T-helper 1 cell treated with Interleukin-12 subunit alpha and Interleukin-12 subunit beta and Interleukin-4 antibody, amounts not matched to agents 30 μg/mL and 1 μg/mL, for 36 hours (primary cell): ENCODE results near the gene PTPRN2.
"Not testable (repeated sequence)": the region's sequence is repeated elsewhere in the genome, so short reads cannot be mapped to it uniquely, and the experiment has no call there.

ENCODE experiments used
- H3K27ac Mint-ChIP-seq: one replicate; pipeline ENCODE4 v1.8.0; 2021; ENCODE audit warnings: mild to moderate bottlenecking, mixed read lengths
- H3K27me3 Mint-ChIP-seq: one replicate; pipeline ENCODE4 v1.8.0; 2021; ENCODE audit warnings: low read depth, mixed read lengths
- H3K36me3 Mint-ChIP-seq: one replicate; pipeline ENCODE4 v1.8.0; 2021; ENCODE audit warnings: low read depth, mixed read lengths
- H3K4me1 Mint-ChIP-seq: one replicate; pipeline ENCODE4 v1.8.0; 2021; ENCODE audit warnings: low read depth, mixed read lengths
- H3K4me3 Mint-ChIP-seq: one replicate; pipeline ENCODE4 v1.8.0; 2021; ENCODE audit warnings: mild to moderate bottlenecking, moderate library complexity, mixed read lengths
- H3K9me3 Mint-ChIP-seq: one replicate; pipeline ENCODE4 v1.8.0; 2021; ENCODE audit warnings: mixed read lengths

The PTPRN2 gene

GRCh38 chr7:158280448-158281144 lies 307.0 kb downstream of the PTPRN2 start:
- H3K4me3 Mint-ChIP-seq, result no peak overlapping the region
- H3K27ac Mint-ChIP-seq, result no peak overlapping the region
- no peaks in the 10 kb centered on the region for H3K36me3 Mint-ChIP-seq
- peaks cover 3% of the 10 kb centered on the region for H3K9me3 Mint-ChIP-seq
- no peaks in the 10 kb centered on the region for H3K27me3 Mint-ChIP-seq
- no peaks in the 10 kb centered on the region for H3K4me1 Mint-ChIP-seq

GRCh38 chr7:158279539-158280447 lies 307.8 kb downstream of the PTPRN2 start:
- H3K36me3 Mint-ChIP-seq, result no peaks in the 10 kb centered on the region
- H3K4me1 Mint-ChIP-seq, result no peaks in the 10 kb centered on the region
- no peak overlapping the region for H3K27ac Mint-ChIP-seq
- no peaks in the 10 kb centered on the region for H3K9me3 Mint-ChIP-seq
- H3K27me3 Mint-ChIP-seq, result no peaks in the 10 kb centered on the region
- H3K4me3 Mint-ChIP-seq, result no peak overlapping the region

DNA sequence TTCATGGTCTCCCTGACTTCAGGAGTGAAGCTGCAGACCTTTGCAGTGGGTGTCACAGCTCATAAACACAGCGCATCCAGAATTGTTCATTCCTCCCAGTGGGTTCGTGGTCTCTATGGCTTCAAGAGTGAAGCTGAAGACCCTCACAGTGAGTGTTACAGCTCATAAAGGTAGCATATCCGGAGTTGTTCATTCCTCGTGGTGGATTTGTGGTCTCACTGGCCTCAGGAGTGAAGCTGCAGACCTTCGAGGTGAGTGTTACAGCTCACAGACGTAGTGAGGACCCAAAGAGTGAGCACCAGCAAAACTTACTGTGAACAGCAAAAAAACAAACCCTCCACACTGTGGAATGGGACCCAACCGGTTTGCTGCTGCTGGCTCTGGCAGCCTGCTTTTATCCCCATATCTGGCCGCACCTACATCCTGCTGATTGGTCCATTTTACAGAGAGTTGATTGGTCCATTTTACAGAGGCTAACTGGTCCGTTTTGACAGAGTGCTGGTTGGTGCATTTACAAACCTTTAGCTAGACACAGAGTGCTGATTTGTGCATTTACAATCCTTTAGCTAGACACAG lies 308.8 kb downstream of the PTPRN2 start:
- Mint-ChIP-seq H3K27me3 (no peaks in the 10 kb centered on the region), H3K9me3 (no peaks in the 10 kb centered on the region), H3K27ac (no peak overlapping the region), H3K4me1 (no peaks in the 10 kb centered on the region), H3K36me3 (no peaks in the 10 kb centered on the region), H3K4me3 (no peak overlapping the region)

DNA sequence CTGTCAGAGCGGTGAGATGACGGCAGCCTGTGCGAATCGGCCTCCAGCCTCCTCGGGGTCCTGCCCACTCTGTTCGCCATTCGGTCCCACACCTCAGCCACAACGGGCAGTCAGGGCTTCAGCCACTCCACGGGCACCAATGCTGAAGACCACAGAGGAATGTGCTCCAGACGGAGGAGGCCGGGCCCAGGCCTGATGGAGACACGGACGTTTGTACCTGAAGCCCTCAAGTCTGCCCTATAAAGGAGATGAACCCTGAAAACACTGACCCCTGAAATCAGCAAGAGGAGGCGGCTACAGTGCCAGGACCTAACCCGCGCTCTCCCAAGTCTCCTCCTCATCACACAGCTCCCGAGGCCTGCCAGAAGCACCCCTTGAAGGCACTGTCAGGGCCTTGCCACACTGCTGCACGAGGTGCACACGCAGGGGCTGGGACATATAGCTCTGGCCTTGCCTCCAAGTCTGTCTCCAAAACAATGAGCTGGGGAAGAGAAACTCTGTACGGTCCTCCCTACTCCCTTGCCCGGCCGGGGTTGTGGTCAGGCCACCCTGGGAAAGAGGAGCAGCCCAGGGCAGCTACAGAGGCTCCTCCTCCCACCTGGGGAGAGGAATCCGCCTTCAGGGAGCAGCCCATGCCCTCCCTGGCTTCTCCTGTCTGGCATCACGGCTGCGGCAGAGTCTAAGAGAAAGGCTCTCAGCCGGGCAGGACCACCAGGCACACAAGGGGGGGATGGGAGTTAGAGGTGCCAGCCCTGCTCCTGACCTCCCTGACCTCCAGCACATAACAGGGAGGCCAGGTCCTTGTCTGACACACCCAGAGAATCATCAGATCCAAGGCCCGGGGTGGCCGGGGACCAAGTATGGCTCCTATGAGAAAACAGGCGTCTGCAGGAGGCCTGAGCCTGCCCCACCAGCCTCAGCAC lies 310.1 kb downstream of the PTPRN2 start:
- Mint-ChIP-seq H3K4me1 (no peaks in the 10 kb centered on the region), H3K27me3 (no peaks in the 10 kb centered on the region), H3K36me3 (no peaks in the 10 kb centered on the region), H3K27ac (no peak overlapping the region), H3K4me3 (no peak overlapping the region), H3K9me3 (no peaks in the 10 kb centered on the region)

DNA sequence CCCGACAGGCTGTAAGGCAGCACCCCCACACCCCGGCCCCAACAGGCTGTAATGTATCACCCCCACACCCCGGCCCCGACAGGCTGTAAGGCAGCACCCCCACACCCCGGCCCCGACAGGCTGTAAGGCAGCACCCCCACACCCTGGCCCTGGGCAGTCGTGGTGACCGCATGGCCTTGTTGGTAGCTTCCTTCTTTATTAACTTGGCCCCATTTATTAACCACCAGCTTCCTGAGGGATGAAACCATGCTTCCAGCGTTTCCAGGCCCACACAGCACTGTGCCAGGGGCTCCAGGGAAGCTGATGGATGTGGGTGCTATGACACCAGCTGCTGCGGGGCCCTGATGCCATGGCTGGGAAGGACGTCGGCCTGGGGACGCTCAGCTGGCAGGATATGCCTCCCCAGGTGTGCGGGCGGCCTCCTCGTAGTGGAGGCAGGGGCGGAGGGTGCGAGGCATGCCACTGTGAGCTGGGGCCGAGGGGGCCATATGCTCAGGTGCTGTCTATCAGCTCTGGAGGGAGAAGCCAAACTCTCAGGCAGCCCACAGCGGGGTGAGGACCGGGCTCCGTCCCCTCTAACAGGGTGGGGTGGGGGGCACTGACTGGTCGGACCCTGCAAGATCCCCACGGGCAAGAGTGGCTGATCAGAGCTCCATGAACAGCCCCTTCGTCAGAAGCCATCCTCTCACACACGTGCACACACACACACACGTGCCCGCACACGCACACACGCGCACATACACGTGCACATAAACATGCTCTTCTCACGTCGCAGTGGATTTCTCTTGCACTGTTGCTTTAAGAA lies 311.0 kb downstream of the PTPRN2 start:
- no peak overlapping the region for H3K27ac Mint-ChIP-seq
- H3K4me1 Mint-ChIP-seq, result no peaks in the 10 kb centered on the region
- H3K9me3 Mint-ChIP-seq, result no peaks in the 10 kb centered on the region
- no peaks in the 10 kb centered on the region for H3K36me3 Mint-ChIP-seq
- H3K4me3 Mint-ChIP-seq, result no peak overlapping the region
- H3K27me3 Mint-ChIP-seq, result no peaks in the 10 kb centered on the region

DNA sequence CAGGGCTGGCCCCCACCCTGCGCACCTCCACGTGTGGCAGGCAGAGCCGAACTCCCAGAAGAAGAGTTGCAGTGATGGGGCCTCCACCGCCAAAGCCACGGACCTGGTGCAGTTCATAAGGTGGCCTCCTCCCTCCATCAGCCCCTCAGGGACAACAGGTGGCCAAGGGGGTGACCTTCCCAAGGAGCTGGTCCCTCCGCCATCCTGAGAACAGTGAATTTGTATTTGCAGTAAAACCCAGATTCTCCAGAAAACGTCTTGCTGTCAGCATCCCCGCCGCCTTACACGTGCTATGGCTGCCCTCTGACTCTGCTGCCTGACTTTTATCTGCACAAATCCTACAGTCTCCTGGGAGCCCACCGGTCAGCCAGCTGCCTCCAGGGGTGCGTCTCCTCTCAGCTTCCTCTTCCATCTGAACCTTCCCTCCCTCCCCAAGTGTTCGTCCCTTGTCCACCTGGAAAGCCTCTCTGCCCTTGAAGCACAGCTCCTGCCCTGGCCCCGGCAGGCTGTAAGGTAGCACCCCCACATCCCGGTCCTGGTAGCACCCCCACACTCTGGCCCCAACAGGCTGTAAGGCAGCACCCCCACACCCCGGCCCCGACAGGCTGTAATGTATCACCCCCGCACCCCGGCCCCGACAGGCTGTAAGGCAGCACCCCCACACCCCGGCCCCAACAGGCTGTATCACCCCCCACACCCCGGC lies 311.8 kb downstream of the PTPRN2 start:
- H3K27ac Mint-ChIP-seq, result no peak overlapping the region
- H3K4me3 Mint-ChIP-seq, result no peak overlapping the region
- H3K9me3 Mint-ChIP-seq, result no peaks in the 10 kb centered on the region
- no peaks in the 10 kb centered on the region for H3K27me3 Mint-ChIP-seq
- H3K36me3 Mint-ChIP-seq, result no peaks in the 10 kb centered on the region
- no peaks in the 10 kb centered on the region for H3K4me1 Mint-ChIP-seq

DNA sequence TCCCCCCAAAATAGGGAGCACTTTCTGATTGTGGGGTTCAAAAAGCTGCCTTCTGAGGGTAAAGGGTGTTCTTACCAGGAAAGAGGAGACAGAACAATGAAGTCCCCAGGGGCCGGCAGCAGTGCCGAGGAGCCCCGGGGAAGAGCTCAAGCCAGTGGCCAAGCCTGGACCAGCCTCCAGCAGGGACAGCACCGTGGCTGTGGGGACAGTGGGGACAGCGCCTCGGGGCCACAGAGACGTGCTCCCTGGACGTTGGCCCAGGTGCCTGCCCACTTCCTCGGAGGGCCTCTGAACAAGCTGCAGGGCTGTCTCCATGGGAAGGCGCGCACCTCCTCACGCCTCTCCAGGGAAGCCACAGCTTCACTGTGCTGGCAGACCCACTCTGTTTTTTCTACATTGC lies 312.6 kb downstream of the PTPRN2 start:
- H3K36me3 Mint-ChIP-seq, result no peaks in the 10 kb centered on the region
- H3K9me3 Mint-ChIP-seq, result no peaks in the 10 kb centered on the region
- H3K27ac Mint-ChIP-seq, result no peak overlapping the region
- no peak overlapping the region for H3K4me3 Mint-ChIP-seq
- no peaks in the 10 kb centered on the region for H3K27me3 Mint-ChIP-seq
- H3K4me1 Mint-ChIP-seq, result no peaks in the 10 kb centered on the region

- H3K27me3 Mint-ChIP-seq, result no peaks in the 10 kb centered on the region
- H3K36me3 Mint-ChIP-seq, result no peaks in the 10 kb centered on the region
- H3K27ac Mint-ChIP-seq, result no peak overlapping the region
- H3K4me3 Mint-ChIP-seq, result no peak overlapping the region
- H3K9me3 Mint-ChIP-seq, result peaks cover 5% of the 10 kb centered on the region
- no peaks in the 10 kb centered on the region for H3K4me1 Mint-ChIP-seq
Measured at GRCh38 chr7:158274404-158274811, 313.2 kb downstream of the PTPRN2 start.

DNA sequence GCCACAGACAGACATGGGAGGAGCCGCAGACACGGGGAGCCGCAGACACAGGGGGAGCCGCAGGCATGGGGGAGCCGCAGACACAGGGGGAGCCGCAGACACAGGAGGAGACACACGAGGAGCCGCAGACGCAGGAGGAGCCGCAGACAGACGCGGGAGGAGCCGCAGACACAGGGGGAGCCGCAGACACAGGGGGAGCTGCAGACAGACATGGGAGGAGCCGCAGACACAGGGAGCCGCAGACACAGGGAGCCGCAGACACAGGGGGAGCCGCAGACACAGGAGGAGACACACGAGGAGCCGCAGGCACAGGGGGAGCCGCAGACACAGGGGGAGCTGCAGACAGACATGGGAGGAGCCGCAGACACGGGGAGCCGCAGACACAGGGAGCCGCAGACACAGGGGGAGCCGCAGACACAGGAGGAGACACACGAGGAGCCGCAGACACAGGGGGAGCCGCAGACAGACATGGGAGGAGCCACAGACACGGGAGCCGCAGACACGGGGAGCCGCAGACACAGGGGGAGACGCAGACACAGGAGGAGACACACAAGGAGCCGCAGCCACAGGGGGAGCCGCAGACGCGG lies 313.8 kb downstream of the PTPRN2 start:
- not testable (repeated sequence) for H3K36me3 Mint-ChIP-seq, H3K27ac Mint-ChIP-seq, H3K4me1 Mint-ChIP-seq, H3K9me3 Mint-ChIP-seq, H3K27me3 Mint-ChIP-seq, H3K4me3 Mint-ChIP-seq

- no peak overlapping the region for H3K27ac Mint-ChIP-seq
- no peaks in the 10 kb centered on the region for H3K27me3 Mint-ChIP-seq
- H3K36me3 Mint-ChIP-seq, result no peaks in the 10 kb centered on the region
- H3K4me1 Mint-ChIP-seq, result no peaks in the 10 kb centered on the region
- H3K4me3 Mint-ChIP-seq, result no peak overlapping the region
- peaks cover 6% of the 10 kb centered on the region for H3K9me3 Mint-ChIP-seq
Measured at GRCh38 chr7:158273138-158273651, 314.4 kb downstream of the PTPRN2 start.

DNA sequence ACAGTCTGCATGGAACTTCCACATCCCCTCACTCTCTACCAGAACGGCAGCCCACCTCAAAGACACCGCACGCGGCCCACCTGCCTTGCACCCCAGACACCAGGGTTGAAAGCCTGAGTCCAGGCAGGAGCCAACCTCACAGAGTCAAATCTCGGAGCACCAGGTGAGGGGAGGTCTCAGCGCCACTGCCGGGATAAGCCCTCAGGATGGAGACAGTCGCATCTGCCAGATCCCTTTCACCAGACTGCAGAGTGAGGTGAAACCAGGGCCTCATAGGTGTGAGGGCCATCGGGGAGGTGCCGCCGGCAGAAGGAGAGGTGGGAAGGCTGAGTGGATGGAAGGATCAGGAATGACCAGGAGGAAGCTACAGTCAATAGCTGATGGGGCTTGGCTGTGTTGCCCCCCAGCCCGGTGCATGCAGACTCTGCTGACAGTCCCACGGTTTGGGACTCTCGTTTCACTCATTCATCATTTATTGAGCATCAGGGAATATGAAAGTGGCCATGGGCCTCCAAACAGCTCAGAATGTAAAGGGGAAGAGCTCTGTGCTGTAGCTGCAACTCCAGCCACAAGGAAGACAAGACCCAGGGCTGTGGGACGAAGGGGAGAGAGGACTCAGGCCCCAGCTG lies 315.0 kb downstream of the PTPRN2 start:
- no peaks in the 10 kb centered on the region for H3K4me1 Mint-ChIP-seq
- no peaks in the 10 kb centered on the region for H3K36me3 Mint-ChIP-seq
- no peak overlapping the region for H3K4me3 Mint-ChIP-seq
- H3K9me3 Mint-ChIP-seq, result peaks cover 6% of the 10 kb centered on the region
- H3K27ac Mint-ChIP-seq, result no peak overlapping the region
- H3K27me3 Mint-ChIP-seq, result no peaks in the 10 kb centered on the region

DNA sequence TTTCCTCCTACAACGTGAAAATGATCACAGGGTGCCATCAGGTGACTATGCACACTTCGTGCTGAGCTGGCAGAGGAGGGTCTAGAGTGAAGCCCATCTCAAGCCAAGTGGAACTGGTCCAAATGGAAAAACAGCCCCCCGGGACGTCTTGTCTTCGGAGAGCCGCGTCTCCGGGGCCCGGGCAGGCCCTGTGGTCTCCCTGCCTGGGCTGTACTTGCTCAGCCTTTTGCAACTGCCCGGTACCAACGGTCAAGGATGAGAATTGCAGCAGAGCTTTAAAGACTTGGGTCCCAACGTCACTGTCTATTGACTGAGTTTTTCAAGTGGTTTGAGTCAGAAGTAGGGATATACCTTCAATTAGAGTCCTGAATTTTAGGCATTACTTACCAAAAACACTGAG lies 315.5 kb downstream of the PTPRN2 start:
- Mint-ChIP-seq H3K36me3 (no peaks in the 10 kb centered on the region), H3K4me3 (no peak overlapping the region), H3K4me1 (no peaks in the 10 kb centered on the region), H3K27ac (no peak overlapping the region), H3K9me3 (peaks cover 6% of the 10 kb centered on the region), H3K27me3 (no peaks in the 10 kb centered on the region)
